Loucy (cell line): ENCODE measurements around the gene MGLL.

Experiments
- EZH2phosphoT487 ChIP-seq: fragments of 200-600 bp; IDR thresholded peaks from 2 replicates; pipeline ENCODE4 v1.6.1; 2018; ENCODE audit warnings: antibody characterized with exemption, mild to moderate bottlenecking, moderate library complexity, borderline replicate concordance
- TF ChIP-seq, protein P1 (sequence below): fragments of 200-600 bp; sonication (generic); conservative IDR thresholded peaks from 2 replicates; pipeline ENCODE4 v1.5.1; 2014; ENCODE audit warnings: mild to moderate bottlenecking, antibody characterized with exemption, low read length

- TF ChIP-seq, protein P1, sequence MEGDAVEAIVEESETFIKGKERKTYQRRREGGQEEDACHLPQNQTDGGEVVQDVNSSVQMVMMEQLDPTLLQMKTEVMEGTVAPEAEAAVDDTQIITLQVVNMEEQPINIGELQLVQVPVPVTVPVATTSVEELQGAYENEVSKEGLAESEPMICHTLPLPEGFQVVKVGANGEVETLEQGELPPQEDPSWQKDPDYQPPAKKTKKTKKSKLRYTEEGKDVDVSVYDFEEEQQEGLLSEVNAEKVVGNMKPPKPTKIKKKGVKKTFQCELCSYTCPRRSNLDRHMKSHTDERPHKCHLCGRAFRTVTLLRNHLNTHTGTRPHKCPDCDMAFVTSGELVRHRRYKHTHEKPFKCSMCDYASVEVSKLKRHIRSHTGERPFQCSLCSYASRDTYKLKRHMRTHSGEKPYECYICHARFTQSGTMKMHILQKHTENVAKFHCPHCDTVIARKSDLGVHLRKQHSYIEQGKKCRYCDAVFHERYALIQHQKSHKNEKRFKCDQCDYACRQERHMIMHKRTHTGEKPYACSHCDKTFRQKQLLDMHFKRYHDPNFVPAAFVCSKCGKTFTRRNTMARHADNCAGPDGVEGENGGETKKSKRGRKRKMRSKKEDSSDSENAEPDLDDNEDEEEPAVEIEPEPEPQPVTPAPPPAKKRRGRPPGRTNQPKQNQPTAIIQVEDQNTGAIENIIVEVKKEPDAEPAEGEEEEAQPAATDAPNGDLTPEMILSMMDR: no peak
- TF ChIP-seq EZH2phosphoT487: no peak
These were observed 93.8 kb downstream of the MGLL start for GRCh38 chr3:127728417-127729015.
